GM12873 (cell line): ENCODE data around the gene SYNE1.

Experiments
- CTCF ChIP-seq: IDR thresholded peaks from 2 replicates; pipeline ENCODE4 v1.5.1; 2012; ENCODE audit warnings: low read depth, mild to moderate bottlenecking, moderate library complexity, low read length, control low read depth; ENCODE audit not compliant: insufficient read depth; ENCODE audit errors: missing control alignments

Gene SYNE1

GRCh38 chr6:152371775-152372174, 265.4 kb downstream of the SYNE1 start:
- TF ChIP-seq CTCF: no peak

- TF ChIP-seq CTCF: no peak
Observed at GRCh38 chr6:152368751-152369624, 268.2 kb downstream of the SYNE1 start.

- no peak for TF ChIP-seq CTCF
Observed at GRCh38 chr6:152364866-152365265, 272.3 kb downstream of the SYNE1 start.

GRCh38 chr6:152360034-152360433, 277.1 kb downstream of the SYNE1 start:
- TF ChIP-seq CTCF: no peak

- TF ChIP-seq CTCF: peak; percentile 49
Observed at GRCh38 chr6:152356662-152357061, 280.5 kb downstream of the SYNE1 start.

- TF ChIP-seq CTCF: no peak
Observed at GRCh38 chr6:152356016-152356415, 281.1 kb downstream of the SYNE1 start.

- TF ChIP-seq CTCF: no peak
Observed at GRCh38 chr6:152355166-152355565, 282.0 kb downstream of the SYNE1 start.
